ENCODE results near the gene RELN.

RELN gene

DNA sequence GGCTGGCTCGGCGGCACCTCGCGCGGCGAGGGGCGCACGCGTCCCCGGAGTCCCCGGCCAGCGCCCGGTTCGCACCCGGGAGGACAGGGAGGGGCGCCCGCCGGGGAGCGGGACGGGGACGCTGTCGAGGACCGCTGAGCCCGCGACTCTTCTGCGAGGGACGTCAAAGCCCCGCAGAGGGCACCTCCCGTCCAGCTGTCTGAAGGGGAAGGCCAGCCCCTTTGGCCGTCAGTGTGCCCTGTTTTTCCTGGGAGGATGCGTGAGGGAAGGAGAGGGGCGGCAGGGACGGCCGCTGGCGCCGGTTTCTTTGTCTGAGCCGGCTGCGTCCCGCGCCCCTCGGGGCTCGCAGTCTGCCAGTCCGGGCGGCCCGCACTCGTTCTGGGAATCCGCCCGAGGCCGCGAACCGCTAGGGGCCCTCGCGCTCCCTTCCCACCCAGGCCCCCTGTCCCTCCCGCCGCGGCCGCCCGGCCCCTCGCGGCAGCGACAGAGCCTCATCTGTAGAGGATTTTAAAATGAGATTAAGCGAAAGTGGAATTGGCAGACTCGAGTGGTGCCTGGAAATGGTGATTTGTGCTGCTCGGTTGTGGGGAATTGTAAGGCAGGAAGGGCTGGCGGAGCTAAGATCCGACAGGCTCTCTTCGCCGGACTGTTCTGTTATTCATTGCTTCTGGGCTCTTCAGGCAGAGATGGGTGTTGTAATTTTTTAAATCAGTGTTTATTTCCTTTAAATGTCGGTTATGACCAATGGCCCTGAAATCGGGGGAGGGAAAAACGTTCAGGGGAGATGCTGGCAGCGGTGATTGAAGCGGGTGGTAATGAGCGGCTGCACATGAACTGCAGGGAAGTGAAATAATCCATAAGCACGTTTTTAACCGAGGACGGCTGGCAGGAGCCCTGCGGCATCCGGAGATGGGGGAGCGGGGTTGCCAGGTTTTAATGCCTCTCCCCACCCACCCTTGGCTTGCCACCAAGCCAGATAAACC, 618 bp upstream of the RELN start:
- DNase-seq, result no peak

GRCh38 chr7:103988468-103989199, 824 bp downstream of the RELN start:
- DNase-seq, result no peak

DNA sequence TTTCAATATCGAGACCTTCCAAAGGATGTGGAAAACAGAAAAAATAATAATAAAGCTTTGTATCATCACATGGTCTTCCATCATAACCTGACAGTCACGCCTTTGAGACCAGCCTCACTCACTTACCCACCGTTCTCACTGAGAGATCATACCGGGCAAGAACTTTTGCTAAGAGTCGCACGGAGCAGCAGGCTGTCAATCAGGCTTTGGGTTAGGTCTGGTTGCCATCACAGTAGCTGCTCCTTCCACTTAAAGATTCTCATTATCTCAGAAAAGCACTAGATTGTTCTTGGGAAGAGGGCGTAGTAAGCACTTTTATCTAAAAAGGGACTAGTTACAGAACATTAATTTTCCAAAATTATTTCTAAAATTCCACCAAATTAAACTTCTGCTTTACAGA, 2.0 kb downstream of the RELN start:
- no peak for DNase-seq

DNA sequence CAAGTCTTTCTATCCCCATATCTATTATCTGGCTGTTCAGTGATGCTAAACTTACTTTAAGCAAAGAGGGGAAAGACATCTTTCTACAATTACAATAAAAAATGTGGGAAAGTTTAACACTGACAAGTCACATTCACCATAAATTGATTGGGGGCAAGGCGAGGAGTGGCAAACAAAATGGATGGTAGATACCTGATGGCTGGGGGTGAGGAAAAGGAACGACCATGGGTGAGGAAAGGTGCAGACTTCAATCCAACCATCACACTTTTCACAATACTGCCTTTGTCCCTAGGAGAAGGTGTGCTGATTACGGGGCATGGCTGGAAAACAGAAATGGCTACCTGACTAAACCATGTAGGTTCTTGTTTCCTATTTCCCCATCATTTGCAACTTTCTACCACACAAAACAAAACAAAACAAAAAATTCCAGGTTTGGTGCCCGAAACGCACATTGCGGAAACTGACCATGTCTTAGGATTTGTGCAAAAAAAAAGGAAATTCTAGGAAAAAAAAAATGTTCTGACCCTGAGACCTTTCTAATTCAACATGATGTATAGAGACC, 3.8 kb downstream of the RELN start:
- DNase-seq, result no peak

- DNase-seq, result no peak
Observed at GRCh38 chr7:103984050-103984449, 5.4 kb downstream of the RELN start.

GRCh38 chr7:103983201-103983977, 6.1 kb downstream of the RELN start:
- no peak for DNase-seq

DNA sequence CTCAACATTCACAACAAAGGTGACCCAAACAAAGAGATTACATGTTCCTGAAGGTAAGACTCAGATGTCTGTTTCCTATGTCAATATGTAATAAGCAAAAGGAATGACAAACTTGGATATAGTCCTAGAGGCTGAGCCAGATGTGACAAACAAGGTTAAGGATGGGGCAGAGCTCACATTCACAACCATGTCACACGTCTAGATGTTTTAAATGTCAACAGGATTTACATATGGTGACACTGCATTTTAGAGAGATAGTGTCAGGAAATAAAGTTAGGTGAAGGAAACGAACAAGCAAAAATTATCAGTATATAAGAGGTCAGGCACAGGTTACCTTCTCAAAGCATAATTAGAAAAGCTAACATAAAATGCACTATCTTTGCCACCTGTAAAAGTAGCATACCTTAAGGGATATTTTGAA, 8.4 kb downstream of the RELN start:
- no peak for DNase-seq

GRCh38 chr7:103972779-103973434, 16.6 kb downstream of the RELN start:
- no peak for DNase-seq

DNA sequence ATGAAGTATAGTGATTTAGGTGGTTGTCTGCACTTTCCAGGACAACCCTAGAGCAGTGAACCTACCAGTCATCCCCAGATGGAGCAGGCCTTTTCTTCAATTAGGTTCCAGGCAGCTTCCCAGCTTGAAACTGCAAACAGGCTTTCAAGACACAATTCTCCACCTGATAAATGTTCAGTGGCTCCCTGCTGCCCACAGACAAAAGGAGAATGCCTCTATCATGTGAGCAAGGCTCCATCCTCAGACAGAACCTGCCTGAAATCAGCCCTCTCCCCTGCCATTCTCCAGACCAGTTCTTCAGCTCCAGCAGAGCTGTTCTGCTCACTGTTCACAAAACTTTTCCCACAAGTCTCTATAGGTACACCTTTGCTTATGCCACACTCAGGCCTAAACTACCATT, 22.1 kb downstream of the RELN start:
- no peak for DNase-seq

DNA sequence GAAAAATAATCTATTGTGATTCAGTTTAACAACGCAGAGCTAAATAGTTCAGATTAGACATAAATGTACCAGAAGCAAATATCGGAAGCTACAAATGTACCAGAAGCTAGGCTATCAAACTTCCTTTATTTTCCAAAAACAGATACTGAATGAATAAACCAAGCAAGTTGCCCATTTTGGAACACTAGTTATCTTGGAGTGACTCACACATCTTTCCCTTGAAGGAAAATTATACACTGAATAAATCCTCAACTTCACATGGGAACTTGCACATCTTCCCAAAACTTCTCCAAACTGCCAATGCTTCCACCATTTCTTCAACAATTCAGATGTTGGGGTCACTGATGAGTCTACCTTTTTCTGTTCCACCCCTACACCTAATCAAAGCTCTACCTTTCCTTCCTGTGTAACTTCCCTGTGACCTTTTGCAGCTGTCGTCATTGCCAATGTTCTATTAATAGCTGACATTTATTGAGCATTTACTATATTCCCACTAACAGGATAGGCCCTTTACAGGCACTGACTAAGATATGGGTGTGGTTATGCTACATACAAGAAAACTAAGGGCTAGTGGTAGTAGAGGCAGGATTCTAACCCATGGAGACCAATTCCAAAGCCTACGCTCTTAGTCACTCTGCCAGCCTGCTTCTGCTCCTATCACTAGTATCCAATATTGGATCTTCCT, 22.7 kb downstream of the RELN start:
- no peak for DNase-seq

GRCh38 chr7:103964269-103964668, 25.2 kb downstream of the RELN start:
- no peak for DNase-seq

DNA sequence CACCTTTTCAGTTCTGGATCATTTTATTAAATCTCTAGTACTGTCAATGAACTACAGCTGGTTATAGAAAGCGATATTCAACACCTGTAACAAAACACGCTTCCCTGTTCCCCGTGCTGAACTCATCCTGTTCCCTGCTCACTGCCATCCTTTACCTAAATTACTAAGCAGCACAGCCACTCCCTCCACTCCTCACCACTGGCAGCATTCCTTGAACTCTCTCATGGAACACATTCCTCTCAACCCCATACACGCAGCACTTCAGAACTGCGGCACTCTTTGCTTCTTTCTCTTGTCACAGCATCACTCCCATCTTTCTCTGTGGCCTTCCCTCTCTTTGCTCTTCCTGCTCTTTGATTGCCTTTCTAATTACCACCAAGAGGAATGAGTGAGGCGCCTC, 27.4 kb downstream of the RELN start:
- DNase-seq, result no peak

DNA sequence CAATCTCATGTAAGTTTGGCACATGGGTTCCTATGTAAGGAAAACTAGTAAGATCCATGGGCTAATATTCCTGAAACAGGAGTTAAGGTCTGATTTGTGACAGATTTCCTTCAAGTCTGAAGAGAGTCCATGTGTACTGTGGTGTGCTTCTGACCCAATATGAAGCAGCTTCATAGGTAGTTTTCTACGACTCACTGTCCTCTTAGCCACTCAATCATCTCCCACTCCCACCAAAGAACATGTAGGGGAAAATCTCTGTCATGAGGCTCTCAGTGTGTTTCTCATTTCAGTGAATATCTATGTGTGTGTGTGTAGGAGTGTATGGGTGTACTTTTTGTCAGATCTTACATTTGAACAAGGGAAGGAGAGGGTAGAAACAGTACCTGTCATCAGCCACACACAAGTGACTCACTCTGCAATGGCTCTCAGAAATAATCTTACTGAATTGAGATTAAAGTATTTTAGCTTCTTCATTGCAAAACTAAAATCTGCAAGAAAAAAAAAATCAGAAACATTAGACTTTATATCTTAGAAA, 31.1 kb downstream of the RELN start:
- DNase-seq, result no peak

DNA sequence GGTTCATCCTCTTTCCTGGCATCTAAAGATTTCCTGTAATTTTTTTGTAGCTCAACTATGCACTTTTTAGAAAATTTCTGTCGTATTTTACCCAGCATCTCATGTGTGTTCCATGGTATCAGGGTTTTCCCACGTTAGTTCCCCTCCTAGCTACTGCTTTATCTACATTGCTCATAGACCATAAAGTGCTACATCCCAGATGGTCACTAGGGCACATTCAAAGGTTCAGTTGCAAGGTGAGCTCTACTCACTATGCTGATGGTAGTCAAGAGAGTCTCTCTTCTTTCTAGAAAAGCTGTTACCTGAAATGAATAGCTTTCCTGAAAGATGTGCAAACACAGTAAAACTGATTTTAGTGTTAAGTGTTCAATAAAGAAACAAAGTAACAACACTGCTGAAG, 33.5 kb downstream of the RELN start:
- no peak for DNase-seq

GRCh38 chr7:103952408-103952807, 37.0 kb downstream of the RELN start:
- no peak for DNase-seq

DNA sequence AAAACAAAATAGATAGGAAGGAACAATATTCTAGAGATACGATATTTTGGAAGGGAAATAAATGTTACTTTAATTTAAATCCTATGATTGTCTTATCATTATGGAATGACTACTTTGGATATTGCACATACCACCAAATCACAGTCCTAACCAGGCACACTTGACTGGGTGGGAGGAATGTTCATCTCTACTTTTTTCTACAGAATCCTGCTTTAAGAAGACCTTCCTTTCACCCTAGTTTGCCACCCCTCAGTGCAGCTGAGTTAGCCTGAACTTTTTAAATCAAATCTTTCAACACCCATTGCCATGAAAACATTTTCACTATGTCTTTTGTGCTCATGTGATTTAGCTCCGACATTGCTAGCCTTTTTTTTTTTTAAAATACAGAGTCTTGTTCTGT, 38.1 kb downstream of the RELN start:
- no peak for DNase-seq

DNA sequence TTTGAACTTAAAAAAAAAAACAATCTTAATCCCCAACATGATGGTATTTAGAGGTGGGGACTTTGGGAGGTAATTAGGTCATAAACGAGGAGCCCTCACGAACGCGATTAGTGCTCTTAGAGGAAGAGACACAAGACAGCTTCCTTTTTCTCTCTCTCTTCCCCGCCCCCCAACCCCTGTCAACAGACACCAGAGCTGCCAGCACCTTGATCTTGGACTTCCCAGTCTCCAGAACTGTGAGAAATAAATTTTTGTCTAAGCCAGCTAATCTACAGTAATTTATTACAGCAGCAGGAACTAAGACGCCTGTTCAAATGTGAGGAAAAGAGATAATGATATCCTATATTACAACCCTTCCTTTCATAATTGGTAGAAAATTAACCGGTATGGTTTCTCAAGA, 40.1 kb downstream of the RELN start:
- DNase-seq, result no peak

GRCh38 chr7:103947026-103947655, 42.3 kb downstream of the RELN start:
- DNase-seq, result no peak

DNA sequence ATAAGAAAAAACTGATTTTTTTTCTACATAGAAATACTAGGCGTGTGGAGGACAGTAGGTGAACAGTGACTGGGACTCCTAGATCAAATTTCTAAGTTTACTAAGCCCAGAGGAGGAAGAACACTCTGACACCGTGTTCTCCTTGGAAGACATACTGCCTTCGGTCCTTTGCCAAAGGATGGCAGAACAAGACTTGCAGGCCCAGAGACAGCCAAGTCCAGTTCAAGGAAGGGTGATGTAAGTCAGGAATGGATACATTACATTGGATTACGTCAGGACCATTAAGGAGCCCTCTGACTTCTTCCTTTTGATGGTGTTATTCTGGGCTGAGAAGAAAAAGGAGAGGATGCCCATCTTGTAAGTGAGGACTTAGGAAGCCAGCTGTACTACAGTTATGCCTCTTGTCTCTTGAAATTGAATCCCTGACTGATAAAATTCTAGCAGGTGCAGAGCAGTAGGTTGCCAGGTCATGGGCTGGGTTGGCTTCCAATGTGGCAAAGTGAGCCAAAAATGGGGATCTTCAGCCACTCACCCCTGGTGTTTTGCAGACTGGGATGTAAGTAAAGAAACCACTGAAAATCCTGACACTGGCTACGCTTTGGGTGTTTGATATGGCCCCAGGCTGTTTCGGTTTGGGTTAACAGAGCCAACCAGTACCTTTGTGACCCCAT, 45.1 kb downstream of the RELN start:
- no peak for DNase-seq

DNA sequence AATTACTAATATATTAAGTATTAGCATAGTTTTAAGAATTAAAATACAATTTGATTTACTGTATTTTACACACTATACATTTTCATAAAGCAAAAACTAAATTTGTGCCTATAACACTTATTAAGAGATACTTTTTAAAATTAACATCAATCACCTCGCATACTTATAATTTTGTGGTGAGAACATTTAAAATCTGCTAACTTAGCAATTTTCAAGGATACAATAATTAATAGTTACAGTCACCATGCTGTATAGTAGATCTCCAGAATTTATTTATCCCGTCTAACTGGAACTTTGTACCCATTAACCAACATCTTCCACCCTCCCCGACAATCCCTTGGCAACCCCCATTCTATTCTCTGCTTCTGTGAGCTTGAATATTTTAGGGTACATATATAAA, 47.5 kb downstream of the RELN start:
- no peak for DNase-seq

Data from NCI-H226 (cell line).